HL-60/S4 treated with retinoic acid at 250 ng/mL for 4 days and 3 days (cell line): ENCODE data around the gene PTHLH.

ENCODE experiments used
- in situ Hi-C: fragments of 300-500 bp; cut with MboI; formaldehyde crosslinking; loops from 2 replicates; pipeline ENCODE4 v1.7.0; 2022; ENCODE audit warnings: low sequenced_read_pairs

PTHLH gene

GRCh38 chr12:27972721-27973120, at the start of gene PTHLH:
TSS of gene PTHLH (minus strand) at chr12:27972733. CDS start at chr12:27969494, 3,239 bp downstream.
- in situ Hi-C loops = no loop called here

GRCh38 chr12:28021704-28022103, 49.2 kb upstream of the PTHLH start:
- in situ Hi-C loops = no loop called here

GRCh38 chr12:28017873-28018255, 45.3 kb upstream of the PTHLH start:
- in situ Hi-C loops = no loop called here

GRCh38 chr12:28017126-28017872, 44.8 kb upstream of the PTHLH start:
- in situ Hi-C loops = no loop called here

GRCh38 chr12:28015165-28015564, 42.6 kb upstream of the PTHLH start:
- in situ Hi-C loops = no loop called here

GRCh38 chr12:28014196-28014595, 41.7 kb upstream of the PTHLH start:
- in situ Hi-C loops = no loop called here

- in situ Hi-C loops = no loop called here
Measured at GRCh38 chr12:28012333-28012918, 39.9 kb upstream of the PTHLH start.

GRCh38 chr12:28010036-28010435, 37.5 kb upstream of the PTHLH start:
- in situ Hi-C loops = no loop called here

- in situ Hi-C loops = no loop called here
Measured at GRCh38 chr12:27999970-28000369, 27.4 kb upstream of the PTHLH start.

- in situ Hi-C loops = no loop called here
Measured at GRCh38 chr12:27999521-27999920, 27.0 kb upstream of the PTHLH start.

GRCh38 chr12:27998658-27999057, 26.1 kb upstream of the PTHLH start:
- in situ Hi-C loops = no loop called here

GRCh38 chr12:27998170-27998569, 25.6 kb upstream of the PTHLH start:
- in situ Hi-C loops = no loop called here

GRCh38 chr12:27996761-27997160, 24.2 kb upstream of the PTHLH start:
- in situ Hi-C loops = no loop called here

- in situ Hi-C loops = no loop called here
Measured at GRCh38 chr12:27995406-27995805, 22.9 kb upstream of the PTHLH start.

GRCh38 chr12:27988594-27989233, 16.2 kb upstream of the PTHLH start:
- in situ Hi-C loops = no loop called here

- in situ Hi-C loops = no loop called here
Measured at GRCh38 chr12:27987331-27987730, 14.8 kb upstream of the PTHLH start.

- in situ Hi-C loops = no loop called here
Measured at GRCh38 chr12:27984275-27984674, 11.7 kb upstream of the PTHLH start.

GRCh38 chr12:27982951-27983350, 10.4 kb upstream of the PTHLH start:
- in situ Hi-C loops = no loop called here

GRCh38 chr12:27982385-27982784, 9.9 kb upstream of the PTHLH start:
- in situ Hi-C loops = no loop called here

GRCh38 chr12:27981874-27982273, 9.3 kb upstream of the PTHLH start:
- in situ Hi-C loops = no loop called here

- in situ Hi-C loops = no loop called here
Measured at GRCh38 chr12:27979145-27979544, 6.6 kb upstream of the PTHLH start.
